Prostate gland (tissue), 2 donors: ENCODE measurements around the gene HYPK. TPM values are rescaled to one million over a fixed set of nuclear protein-coding genes. Genes with fewer than 3 reads are reported as not detected.
"Not testable (repeated sequence)": the region's sequence is repeated elsewhere in the genome, so short reads cannot be mapped to it uniquely, and the experiment has no call there.

Experiments used
- DNase-seq: peaks from one replicate; pipeline ENCODE4 v3.0.0-alpha.2; 2019; ENCODE audit warnings: low spot score
- H3K27ac ChIP-seq, 2 donors: fragments of 200-600 bp; sonication (generic); 2 replicates each; pipeline ENCODE4 v1.5.1; 2017 to 2019
- H3K27me3 ChIP-seq: fragments of 200-600 bp; sonication (generic); replicated peaks from 2 replicates; pipeline ENCODE4 v1.5.1; 2019; ENCODE audit not compliant: insufficient read depth
- H3K36me3 ChIP-seq, 2 donors: fragments of 200-600 bp; sonication (generic); 1 replicate in 1 of 2; 2 replicates in 1 of 2; pipeline versions ENCODE4 v1.5.1 to v1.8.1; 2017 to 2019
- H3K4me1 ChIP-seq: fragments of 200-600 bp; sonication (generic); replicated peaks from 2 replicates; pipeline ENCODE4 v1.5.1; 2019
- H3K4me3 ChIP-seq, 2 donors: fragments of 200-600 bp; sonication (generic); 2 replicates each; pipeline ENCODE4 v1.5.1; 2017 to 2019
- H3K9me3 ChIP-seq: fragments of 200-600 bp; sonication (generic); 2 replicates; pipeline ENCODE4 v1.5.1; 2017
- CTCF ChIP-seq, 4 experiments: fragments of 200-600 bp in 2 of 4; fragments of 450-650 bp in 2 of 4; sonication (generic) in 2 of 4; IDR thresholded peaks; 1 replicate in 3 of 4; 2 replicates in 1 of 4; pipeline ENCODE4 v1.5.1; 2016 to 2019; ENCODE audit warnings: antibody characterized with exemption in 4 of 4, mild to moderate bottlenecking in 2 of 4, moderate library complexity in 2 of 4
- POLR2A ChIP-seq: fragments of 450-650 bp; IDR thresholded peaks from one replicate; pipeline ENCODE4 v1.6.1; 2016; ENCODE audit warnings: antibody characterized with exemption, mild to moderate bottlenecking
- POLR2AphosphoS5 ChIP-seq: sonication (generic); formaldehyde crosslinking; IDR thresholded peaks from one replicate; pipeline ENCODE4 v1.6.1; 2017; ENCODE audit warnings: antibody characterized with exemption
- WGBS: methylation state at CpG from one replicate; pipeline ENCODE4 v1.1.5; 2018; 5-methylcytosine and 5-hydroxymethylcytosine counted together
- intact Hi-C: fragments of 100-400 bp; cut with DNase I; formaldehyde crosslinking; loops from one replicate; pipeline ENCODE4 v1.14.2; 2022
- total RNA-seq, 2 donors: library from RNA; depleted of rRNA; stranded (reverse); fragments of >200 nt; gene quantifications; one replicate each; pipeline ENCODE4 v1.1.0, GENCODE V29; 2016

The HYPK gene
- total RNA-seq, 2 donors from 2014 or later = 10.9 to 19.9 TPM

- TF ChIP-seq POLR2AphosphoS5 = no peak
- no peak for TF ChIP-seq CTCF (IDR thresholded peaks at IDR 0.05)
- TF ChIP-seq POLR2A = no peak
- Histone ChIP-seq H3K36me3 (peaks cover 4 to 5% of the 10 kb centered on the region in 2 donors), H3K27me3 (no peaks in the 10 kb centered on the region), H3K9me3 (no peaks in the 10 kb centered on the region), H3K4me1 (peaks cover 37% of the 10 kb centered on the region), H3K27ac (peak overlapping the region in 1 of 2 donors; percentile 99), H3K4me3 (no peak overlapping the region)
- intact Hi-C loops = no loop called here
- 98% methylated on average over 2 of the region's 2 CpGs for WGBS
- no peak for DNase-seq
Observed at GRCh38 chr15:43795197-43795596, 5.2 kb upstream of the HYPK start.

DNA sequence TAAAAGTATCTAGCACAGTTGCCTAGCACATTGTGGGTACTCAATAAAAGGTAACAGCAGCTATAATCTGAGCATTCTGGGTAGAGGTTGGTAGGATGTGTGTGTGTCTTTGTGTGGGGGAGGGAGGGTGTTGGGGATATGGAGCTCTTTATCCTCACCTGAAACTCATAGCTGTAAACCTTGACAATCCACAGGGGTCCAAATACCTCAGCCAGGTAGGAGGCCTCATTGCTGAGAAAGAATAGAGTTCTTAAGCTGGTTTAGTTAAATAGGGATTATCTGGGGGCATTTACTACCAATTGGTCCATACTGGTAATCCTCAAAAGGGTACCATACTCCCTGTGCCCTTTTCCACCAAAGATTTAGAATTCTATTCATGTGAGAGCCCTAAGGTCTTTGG is 4.4 kb upstream of the HYPK start:
- Histone ChIP-seq H3K4me1 (peaks cover 37% of the 10 kb centered on the region), H3K27me3 (no peaks in the 10 kb centered on the region), H3K9me3 (no peaks in the 10 kb centered on the region), H3K36me3 (peaks cover 4 to 5% of the 10 kb centered on the region in 2 donors), H3K4me3 (no peak overlapping the region), H3K27ac (peak overlapping the region in 1 of 2 donors; percentile 99)
- DNase-seq = no peak
- TF ChIP-seq POLR2AphosphoS5 (no peak), CTCF (IDR thresholded peaks at IDR 0.05) (no peak), POLR2A (no peak)
- intact Hi-C loops = no loop called here

GRCh38 chr15:43796566-43796965 is 3.8 kb upstream of the HYPK start:
- 90% methylated on average over 3 of the region's 3 CpGs for WGBS
- intact Hi-C loops = no loop called here
- H3K4me3 ChIP-seq = no peak overlapping the region
- peaks cover 37% of the 10 kb centered on the region for H3K4me1 ChIP-seq
- no peak for DNase-seq
- H3K27ac ChIP-seq = peak overlapping the region in 1 of 2 donors; percentile 94
- H3K27me3 ChIP-seq = no peaks in the 10 kb centered on the region
- no peaks in the 10 kb centered on the region for H3K9me3 ChIP-seq
- TF ChIP-seq POLR2A = no peak
- TF ChIP-seq CTCF (IDR thresholded peaks at IDR 0.05) = no peak
- TF ChIP-seq POLR2AphosphoS5 = no peak
- peaks cover 4 to 5% of the 10 kb centered on the region in 2 donors for H3K36me3 ChIP-seq

- no peaks in the 10 kb centered on the region for H3K27me3 ChIP-seq
- peaks cover 0 to 2% of the 10 kb centered on the region in 2 donors for H3K36me3 ChIP-seq
- peak; percentile 10 for DNase-seq
- no peaks in the 10 kb centered on the region for H3K9me3 ChIP-seq
- H3K4me3 ChIP-seq = no peak overlapping the region
- intact Hi-C loops = no loop called here
- H3K4me1 ChIP-seq = peaks cover 26% of the 10 kb centered on the region
- WGBS = 69% methylated on average over 16 of the region's 16 CpGs
- H3K27ac ChIP-seq = peak overlapping the region; percentile 94 to 97
- TF ChIP-seq CTCF (IDR thresholded peaks at IDR 0.05) = no peak
- TF ChIP-seq POLR2AphosphoS5 = no peak
- no peak for TF ChIP-seq POLR2A
Observed at GRCh38 chr15:43799209-43799944, 1.0 kb upstream of the HYPK start.

DNA sequence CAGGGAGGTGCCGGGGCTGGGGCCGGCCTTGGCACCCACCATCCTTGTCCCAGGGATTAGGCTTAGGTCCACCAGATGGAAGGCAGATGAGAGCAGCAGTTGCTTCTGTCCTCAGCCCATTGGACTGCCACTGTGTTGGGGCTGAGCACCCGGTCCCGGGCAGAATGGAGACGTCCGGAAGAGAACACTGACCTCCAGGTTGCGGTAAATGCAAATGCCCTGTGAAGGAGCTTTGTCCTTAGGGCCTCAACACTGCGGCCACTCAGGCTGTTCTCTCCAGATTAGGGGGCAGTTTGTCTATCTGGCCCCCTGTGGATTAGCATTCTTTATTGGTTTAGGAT is 484 bp upstream of the HYPK start, which contains the start of gene SERINC4:
SERINC4 (minus strand) TSS at position 276 of the 341 bp plus-strand sequence; CDS start at position 42, 234 bp downstream.
- Histone ChIP-seq H3K36me3 (no peaks in the 10 kb centered on the region), H3K27ac (peak within 1 kb of the TSS; percentile 94 to 97), H3K9me3 (no peaks in the 10 kb centered on the region), H3K4me3 (peak within 1 kb of the TSS; percentile 52 to 70), H3K27me3 (no peaks in the 10 kb centered on the region), H3K4me1 (peaks cover 21% of the 10 kb centered on the region)
- no peak for DNase-seq
- intact Hi-C loops = no loop called here
- TF ChIP-seq CTCF (IDR thresholded peaks at IDR 0.05) (no peak), POLR2A (no peak), POLR2AphosphoS5 (no peak)
- 84% methylated on average over 8 of the region's 8 CpGs for WGBS

DNA sequence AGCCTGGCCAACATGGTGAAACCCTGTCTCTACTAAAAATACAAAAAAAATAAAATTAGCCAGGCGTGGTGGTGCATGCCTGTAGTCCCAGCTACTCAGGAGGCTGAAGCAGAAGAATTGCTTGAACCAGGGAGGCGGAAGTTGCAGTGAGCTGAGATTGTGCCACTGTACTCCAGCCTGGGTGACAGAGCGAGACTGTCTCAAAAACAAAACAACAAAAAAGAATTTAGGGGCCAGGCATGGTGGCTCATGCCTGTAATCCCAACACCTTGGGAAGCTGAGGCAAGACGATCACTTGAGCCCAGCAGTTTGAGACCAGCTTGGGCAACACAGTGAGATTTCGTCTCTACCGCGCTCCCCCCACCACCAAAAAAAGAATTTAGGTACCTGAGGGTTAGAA is 2.3 kb downstream of the HYPK start:
- H3K27me3 ChIP-seq, H3K9me3 ChIP-seq, H3K36me3 ChIP-seq, intact Hi-C loops, DNase-seq, H3K4me3 ChIP-seq, H3K27ac ChIP-seq: not testable (repeated sequence)
- peaks cover 17% of the 10 kb centered on the region for H3K4me1 ChIP-seq
- 97% methylated on average over 7 of the region's 7 CpGs for WGBS
